HG03432 (cell line): Measurements from ENCODE around the gene POLR3B.

Experiments
- ATAC-seq: cut with Tn5 transposase; IDR thresholded peaks from one replicate; pipeline ENCODE4 v1.9.1; 2021; ENCODE audit warnings: mild to moderate bottlenecking, moderate library complexity; ENCODE audit not compliant: unreplicated experiment

Gene POLR3B

DNA sequence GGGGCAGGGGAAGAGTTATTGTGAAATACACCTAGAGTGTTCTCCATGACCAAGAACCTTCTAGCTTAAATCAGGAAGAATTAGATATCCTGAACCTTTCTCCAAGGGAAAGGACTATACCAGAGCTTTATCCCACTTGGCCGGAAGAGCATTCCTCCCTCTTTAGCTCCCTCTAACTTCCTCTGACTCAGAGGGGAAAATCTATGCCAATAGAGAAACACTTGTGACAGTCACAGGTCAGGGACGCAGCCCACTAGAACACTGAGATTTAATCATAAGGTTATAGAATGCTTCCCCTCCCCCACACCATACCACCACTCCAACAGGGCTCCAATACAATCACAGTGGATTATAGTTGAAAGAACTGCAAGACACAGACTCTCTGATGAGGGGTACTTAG, 169.8 kb downstream of the POLR3B start:
- no peak for ATAC-seq

DNA sequence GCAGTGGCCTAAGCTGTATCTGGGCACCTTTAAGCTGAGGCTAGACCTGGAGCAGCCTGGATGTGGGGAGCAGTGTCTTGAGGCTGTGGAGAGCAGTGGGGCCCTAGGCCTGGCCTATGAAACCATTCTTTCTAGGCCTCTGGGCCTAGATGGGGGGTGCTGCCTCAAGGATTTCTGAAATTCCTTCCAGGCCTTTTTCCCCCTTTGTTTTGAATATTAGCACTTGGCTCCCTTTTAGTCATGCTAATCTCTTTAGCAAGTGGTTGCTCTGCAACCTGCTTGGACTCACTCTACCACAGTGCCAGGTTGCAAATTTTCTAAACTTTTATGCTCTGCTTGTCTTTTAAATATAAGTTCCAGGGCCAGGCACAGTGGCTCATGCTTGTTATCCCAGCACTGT, 183.7 kb downstream of the POLR3B start:
- ATAC-seq: no peak

DNA sequence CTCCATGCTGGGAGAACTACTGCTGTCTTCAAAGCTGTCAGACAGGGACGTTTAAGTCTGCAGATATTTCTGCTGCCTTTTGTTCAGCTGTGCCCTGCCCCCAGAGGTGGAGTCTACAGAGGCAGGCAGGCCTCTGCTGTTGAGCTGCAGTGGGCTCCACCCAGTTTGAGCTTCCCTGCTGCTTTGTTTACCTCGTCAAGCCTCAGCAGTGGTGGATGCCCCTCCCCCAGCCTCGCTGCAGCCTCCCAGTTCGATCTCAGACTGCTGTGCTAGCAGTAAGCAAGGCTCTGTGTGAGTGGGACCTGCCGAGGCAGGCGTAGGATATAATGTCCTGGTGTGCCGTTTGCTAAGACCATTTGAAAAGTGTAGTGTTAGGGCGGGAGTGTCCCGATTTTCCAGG, 193.9 kb downstream of the POLR3B start:
- ATAC-seq: no peak

DNA sequence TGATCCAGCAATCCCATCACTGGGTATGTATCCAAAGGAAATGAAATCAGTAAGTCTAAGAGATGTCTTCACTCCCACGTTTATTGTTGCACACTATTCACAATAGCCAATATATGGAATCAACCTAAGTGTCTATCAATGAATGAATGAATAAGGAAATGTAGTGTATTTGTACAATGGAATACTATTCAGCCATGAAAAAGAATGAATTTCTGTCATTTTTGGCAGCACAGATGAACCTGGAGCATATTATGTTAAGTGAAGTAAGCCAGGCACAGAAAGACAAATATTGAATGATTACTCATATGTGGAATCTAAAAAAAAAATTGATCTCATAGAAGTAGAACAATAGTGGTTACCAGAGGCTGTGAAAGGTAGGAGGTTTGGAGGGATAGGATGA, 194.7 kb downstream of the POLR3B start:
- no peak for ATAC-seq
